ENCODE results near the gene SLC9C1. TPM values are rescaled to one million over a fixed set of nuclear protein-coding genes. Genes with fewer than 3 reads are reported as not detected.

The SLC9C1 gene
- total and polyA plus RNA-seq, 2 donors, result 0.11 to 0.94 TPM

- H3K9me3 ChIP-seq (ENCODE audit: control insufficient read depth in 2 of 2, insufficient read depth in 1 of 2, low read length in 1 of 2), result peaks cover 0 to 11% of the 10 kb centered on the region in 2 donors
Observed at GRCh38 chr3:112298781-112299180, 4.8 kb upstream of the SLC9C1 start.

GRCh38 chr3:112297714-112298113 is 3.7 kb upstream of the SLC9C1 start:
- peaks cover 8 to 22% of the 10 kb centered on the region in 2 donors for H3K4me1 ChIP-seq (ENCODE audit: control insufficient read depth in 2 of 2, insufficient read depth in 2 of 2, low read length in 2 of 2)
- no peaks in the 10 kb centered on the region for H3K27me3 ChIP-seq (ENCODE audit: control insufficient read depth in 2 of 2, insufficient read depth in 1 of 2, low read length in 1 of 2)
- H3K9me3 ChIP-seq (ENCODE audit: control insufficient read depth in 2 of 2, insufficient read depth in 1 of 2, low read length in 1 of 2), result peaks cover 0 to 9% of the 10 kb centered on the region in 2 donors
- H3K27ac ChIP-seq (ENCODE audit: low read depth in 1 of 2, low read length in 1 of 2), result peak overlapping the region in 1 of 2 donors; percentile 10
- peak in 1 of 9 donors; percentile 22 for DNase-seq (ENCODE audit: low read depth in 6 of 9, low spot score in 9 of 9)
- H3K36me3 ChIP-seq (ENCODE audit: control insufficient read depth in 2 of 2, insufficient read depth in 2 of 2, low read length in 1 of 2), result peaks cover 0 to 3% of the 10 kb centered on the region in 2 donors
- no peak overlapping the region for H3K4me3 ChIP-seq (ENCODE audit: low read length in 2 of 2)

More at GRCh38 chr3:112298781-112299180, 4.8 kb upstream of the SLC9C1 start:
- H3K27me3 ChIP-seq (ENCODE audit: control insufficient read depth in 2 of 2, insufficient read depth in 1 of 2, low read length in 1 of 2), result no peaks in the 10 kb centered on the region
- DNase-seq (ENCODE audit: low read depth in 6 of 9, low spot score in 9 of 9), result peak in 2 of 9 donors; percentile 28 to 47
- H3K4me3 ChIP-seq (ENCODE audit: low read length in 2 of 2), result no peak overlapping the region
- peaks cover 10 to 28% of the 10 kb centered on the region in 2 donors for H3K4me1 ChIP-seq (ENCODE audit: control insufficient read depth in 2 of 2, insufficient read depth in 2 of 2, low read length in 2 of 2)
- peaks cover 0 to 3% of the 10 kb centered on the region in 2 donors for H3K36me3 ChIP-seq (ENCODE audit: control insufficient read depth in 2 of 2, insufficient read depth in 2 of 2, low read length in 1 of 2)
- H3K27ac ChIP-seq (ENCODE audit: low read depth in 1 of 2, low read length in 1 of 2), result no peak overlapping the region

- no peak overlapping the region for H3K27ac ChIP-seq (ENCODE audit: low read depth in 1 of 2, low read length in 1 of 2)
- no peaks in the 10 kb centered on the region for H3K9me3 ChIP-seq (ENCODE audit: control insufficient read depth in 2 of 2, insufficient read depth in 1 of 2, low read length in 1 of 2)
- H3K4me1 ChIP-seq (ENCODE audit: control insufficient read depth in 2 of 2, insufficient read depth in 2 of 2, low read length in 2 of 2), result peaks cover 0 to 6% of the 10 kb centered on the region in 2 donors
- 98% methylated on average over 4 of the region's 4 CpGs for WGBS
- no peak overlapping the region for H3K4me3 ChIP-seq (ENCODE audit: low read length in 2 of 2)
- no peaks in the 10 kb centered on the region for H3K36me3 ChIP-seq (ENCODE audit: control insufficient read depth in 2 of 2, insufficient read depth in 2 of 2, low read length in 1 of 2)
- H3K27me3 ChIP-seq (ENCODE audit: control insufficient read depth in 2 of 2, insufficient read depth in 1 of 2, low read length in 1 of 2), result no peaks in the 10 kb centered on the region
- no peak for DNase-seq (ENCODE audit: low read depth in 6 of 9, low spot score in 9 of 9)
Observed at GRCh38 chr3:112289011-112289410, 5.0 kb downstream of the SLC9C1 start.

- 89% methylated on average over 1 of the region's 1 CpG for WGBS
- H3K9me3 ChIP-seq (ENCODE audit: control insufficient read depth in 2 of 2, insufficient read depth in 1 of 2, low read length in 1 of 2), result no peaks in the 10 kb centered on the region
- no peaks in the 10 kb centered on the region for H3K27me3 ChIP-seq (ENCODE audit: control insufficient read depth in 2 of 2, insufficient read depth in 1 of 2, low read length in 1 of 2)
- H3K36me3 ChIP-seq (ENCODE audit: control insufficient read depth in 2 of 2, insufficient read depth in 2 of 2, low read length in 1 of 2), result no peaks in the 10 kb centered on the region
- no peak for DNase-seq (ENCODE audit: low read depth in 6 of 9, low spot score in 9 of 9)
- H3K4me1 ChIP-seq (ENCODE audit: control insufficient read depth in 2 of 2, insufficient read depth in 2 of 2, low read length in 2 of 2), result no peaks in the 10 kb centered on the region
- H3K27ac ChIP-seq (ENCODE audit: low read depth in 1 of 2, low read length in 1 of 2), result no peak overlapping the region
- H3K4me3 ChIP-seq (ENCODE audit: low read length in 2 of 2), result no peak overlapping the region
Observed at GRCh38 chr3:112280266-112280665, 13.8 kb downstream of the SLC9C1 start.

GRCh38 chr3:112273536-112273935 is 20.5 kb downstream of the SLC9C1 start:
- no peaks in the 10 kb centered on the region for H3K27me3 ChIP-seq (ENCODE audit: control insufficient read depth in 2 of 2, insufficient read depth in 1 of 2, low read length in 1 of 2)
- no peaks in the 10 kb centered on the region for H3K4me1 ChIP-seq (ENCODE audit: control insufficient read depth in 2 of 2, insufficient read depth in 2 of 2, low read length in 2 of 2)
- 96% methylated on average over 2 of the region's 2 CpGs for WGBS
- no peaks in the 10 kb centered on the region for H3K9me3 ChIP-seq (ENCODE audit: control insufficient read depth in 2 of 2, insufficient read depth in 1 of 2, low read length in 1 of 2)
- H3K27ac ChIP-seq (ENCODE audit: low read depth in 1 of 2, low read length in 1 of 2), result no peak overlapping the region
- no peak overlapping the region for H3K4me3 ChIP-seq (ENCODE audit: low read length in 2 of 2)
- H3K36me3 ChIP-seq (ENCODE audit: control insufficient read depth in 2 of 2, insufficient read depth in 2 of 2, low read length in 1 of 2), result no peaks in the 10 kb centered on the region
- no peak for DNase-seq (ENCODE audit: low read depth in 6 of 9, low spot score in 9 of 9)

GRCh38 chr3:112261742-112262141 is 32.3 kb downstream of the SLC9C1 start:
- H3K27me3 ChIP-seq (ENCODE audit: control insufficient read depth in 2 of 2, insufficient read depth in 1 of 2, low read length in 1 of 2), result no peaks in the 10 kb centered on the region
- 61% methylated on average over 2 of the region's 2 CpGs for WGBS
- no peak for DNase-seq (ENCODE audit: low read depth in 6 of 9, low spot score in 9 of 9)
- no peaks in the 10 kb centered on the region for H3K9me3 ChIP-seq (ENCODE audit: control insufficient read depth in 2 of 2, insufficient read depth in 1 of 2, low read length in 1 of 2)
- no peaks in the 10 kb centered on the region for H3K4me1 ChIP-seq (ENCODE audit: control insufficient read depth in 2 of 2, insufficient read depth in 2 of 2, low read length in 2 of 2)
- no peak overlapping the region for H3K27ac ChIP-seq (ENCODE audit: low read depth in 1 of 2, low read length in 1 of 2)
- H3K36me3 ChIP-seq (ENCODE audit: control insufficient read depth in 2 of 2, insufficient read depth in 2 of 2, low read length in 1 of 2), result no peaks in the 10 kb centered on the region
- no peak overlapping the region for H3K4me3 ChIP-seq (ENCODE audit: low read length in 2 of 2)

GRCh38 chr3:112260563-112260962 is 33.5 kb downstream of the SLC9C1 start:
- WGBS, result 97% methylated on average over 1 of the region's 1 CpG
- Histone ChIP-seq H3K4me1 (ENCODE audit: control insufficient read depth in 2 of 2, insufficient read depth in 2 of 2, low read length in 2 of 2) (no peaks in the 10 kb centered on the region), H3K27ac (ENCODE audit: low read depth in 1 of 2, low read length in 1 of 2) (no peak overlapping the region), H3K27me3 (ENCODE audit: control insufficient read depth in 2 of 2, insufficient read depth in 1 of 2, low read length in 1 of 2) (no peaks in the 10 kb centered on the region), H3K36me3 (ENCODE audit: control insufficient read depth in 2 of 2, insufficient read depth in 2 of 2, low read length in 1 of 2) (no peaks in the 10 kb centered on the region), H3K9me3 (ENCODE audit: control insufficient read depth in 2 of 2, insufficient read depth in 1 of 2, low read length in 1 of 2) (no peaks in the 10 kb centered on the region), H3K4me3 (ENCODE audit: low read length in 2 of 2) (no peak overlapping the region)
- DNase-seq (ENCODE audit: low read depth in 6 of 9, low spot score in 9 of 9), result no peak

GRCh38 chr3:112253301-112253971 is 40.6 kb downstream of the SLC9C1 start:
- WGBS, result 97% methylated on average over 2 of the region's 2 CpGs
- H3K4me3 ChIP-seq (ENCODE audit: low read length in 2 of 2), result no peak overlapping the region
- no peaks in the 10 kb centered on the region for H3K27me3 ChIP-seq (ENCODE audit: control insufficient read depth in 2 of 2, insufficient read depth in 1 of 2, low read length in 1 of 2)
- peaks cover 0 to 7% of the 10 kb centered on the region in 2 donors for H3K9me3 ChIP-seq (ENCODE audit: control insufficient read depth in 2 of 2, insufficient read depth in 1 of 2, low read length in 1 of 2)
- H3K27ac ChIP-seq (ENCODE audit: low read depth in 1 of 2, low read length in 1 of 2), result no peak overlapping the region
- DNase-seq (ENCODE audit: low read depth in 6 of 9, low spot score in 9 of 9), result no peak
- H3K36me3 ChIP-seq (ENCODE audit: control insufficient read depth in 2 of 2, insufficient read depth in 2 of 2, low read length in 1 of 2), result no peaks in the 10 kb centered on the region
- H3K4me1 ChIP-seq (ENCODE audit: control insufficient read depth in 2 of 2, insufficient read depth in 2 of 2, low read length in 2 of 2), result no peaks in the 10 kb centered on the region

- WGBS, result 95% methylated on average over 4 of the region's 4 CpGs
- DNase-seq (ENCODE audit: low read depth in 6 of 9, low spot score in 9 of 9), result no peak
- H3K27me3 ChIP-seq (ENCODE audit: control insufficient read depth in 2 of 2, insufficient read depth in 1 of 2, low read length in 1 of 2), result no peaks in the 10 kb centered on the region
- peaks cover 0 to 4% of the 10 kb centered on the region in 2 donors for H3K9me3 ChIP-seq (ENCODE audit: control insufficient read depth in 2 of 2, insufficient read depth in 1 of 2, low read length in 1 of 2)
- H3K36me3 ChIP-seq (ENCODE audit: control insufficient read depth in 2 of 2, insufficient read depth in 2 of 2, low read length in 1 of 2), result no peaks in the 10 kb centered on the region
- H3K27ac ChIP-seq (ENCODE audit: low read depth in 1 of 2, low read length in 1 of 2), result no peak overlapping the region
- no peak overlapping the region for H3K4me3 ChIP-seq (ENCODE audit: low read length in 2 of 2)
- no peaks in the 10 kb centered on the region for H3K4me1 ChIP-seq (ENCODE audit: control insufficient read depth in 2 of 2, insufficient read depth in 2 of 2, low read length in 2 of 2)
Observed at GRCh38 chr3:112247900-112248299, 46.1 kb downstream of the SLC9C1 start.

Measured in thymus (tissue), 11 donors.